Kidney (tissue), 14 donors: ENCODE measurements around the gene ISCA1. TPM values are rescaled to one million over a fixed set of nuclear protein-coding genes. Genes with fewer than 3 reads are reported as not detected.
"Not testable (repeated sequence)": the region's sequence is repeated elsewhere in the genome, so short reads cannot be mapped to it uniquely, and the experiment has no call there.

Experiments used
- DNase-seq, 5 donors: peaks; one replicate each; pipeline ENCODE4 v3.0.0-alpha.2; 2013 to 2020
- FAIRE-seq: peaks from 2 replicates; lab custom pipeline; 2012; peaks lifted over from hg19 to GRCh38; lab: Jason Lieb, UNC
- H3K27ac ChIP-seq, 2 donors: one replicate each; pipeline ENCODE4 v1.7.0; 2013; ENCODE audit warnings: low read depth in 2 of 2, low read length in 2 of 2, inconsistent platforms in 1 of 2
- H3K27me3 ChIP-seq: one replicate; pipeline ENCODE4 v1.7.1; 2013; ENCODE audit warnings: low read length, inconsistent platforms; ENCODE audit not compliant: control insufficient read depth, insufficient read depth
- H3K36me3 ChIP-seq, 3 donors: one replicate each; pipeline versions ENCODE4 v1.7.0 to v1.7.1; 2013; ENCODE audit warnings: low read length in 3 of 3, control low read depth in 1 of 3, inconsistent platforms in 1 of 3; ENCODE audit not compliant: insufficient read depth in 3 of 3, control insufficient read depth in 2 of 3
- H3K4me1 ChIP-seq, 3 donors: one replicate each; pipeline versions ENCODE4 v1.7.0 to v1.7.1; 2013; ENCODE audit warnings: low read length in 3 of 3, inconsistent platforms in 1 of 3, low read depth in 1 of 3; ENCODE audit not compliant: control insufficient read depth in 2 of 3, insufficient read depth in 2 of 3
- H3K4me3 ChIP-seq, 3 donors: one replicate each; pipeline versions ENCODE4 v1.7.0 to v1.8.1; 2013; ENCODE audit warnings: low read length in 3 of 3, control low read depth in 1 of 3, inconsistent platforms in 1 of 3
- H3K9ac ChIP-seq, 3 donors: one replicate each; pipeline versions ENCODE4 v1.7.0 to v1.7.1; 2013; ENCODE audit warnings: low read length in 3 of 3, control low read depth in 1 of 3, inconsistent platforms in 1 of 3
- H3K9me3 ChIP-seq, 3 donors: one replicate each; pipeline versions ENCODE4 v1.7.0 to v1.7.1; 2013; ENCODE audit warnings: low read length in 3 of 3, control low read depth in 1 of 3, inconsistent platforms in 1 of 3; ENCODE audit not compliant: control insufficient read depth in 2 of 3, insufficient read depth in 1 of 3
- intact Hi-C: fragments of 100-400 bp; cut with DNase I; formaldehyde crosslinking; loops from one replicate; pipeline ENCODE4 v1.11.1; 2022
- polyA plus RNA-seq: library from polyadenylated mRNA; stranded (reverse); fragments of 350-450 nt; fragmentation: Illumina TruSeq; extraction: RNeasy Lipid Tissue Mini Kit (QIAGEN cat#74804); gene quantifications from one replicate; pipeline ENCODE4 v1.2.3, GENCODE V29; 2014; ENCODE audit warnings: low read depth, low replicate concordance; ENCODE audit not compliant: insufficient read depth
- total RNA-seq: library from RNA; stranded (reverse); fragmentation: NEBNext Ultra II Directional; extraction: Animal tissue kit (Norgen Biotek cat#: 25700); gene quantifications from one replicate; pipeline ENCODE4 v1.2.1, GENCODE V29; 2021
- TF ChIP-seq, protein P1 (sequence below): IDR thresholded peaks from 3 replicates; pipeline ENCODE4 v1.5.1; 2012; ENCODE audit warnings: mild to moderate bottlenecking, moderate library complexity, borderline replicate concordance; ENCODE audit not compliant: insufficient read depth; ENCODE audit errors: extremely low read depth
- donor health status: control.
- donor health status: control.
- donor health status: control.
- donor health status: control.
- donor health status: control.
- donor health status: DM: yes; HTN: yes; CAD: no.
- donor health status: Normal renal cell carcinoma (clear cell type).

The ISCA1 gene
- total and polyA plus RNA-seq, 2 donors from 2014 or later: 31.0 to 67.1 TPM

DNA sequence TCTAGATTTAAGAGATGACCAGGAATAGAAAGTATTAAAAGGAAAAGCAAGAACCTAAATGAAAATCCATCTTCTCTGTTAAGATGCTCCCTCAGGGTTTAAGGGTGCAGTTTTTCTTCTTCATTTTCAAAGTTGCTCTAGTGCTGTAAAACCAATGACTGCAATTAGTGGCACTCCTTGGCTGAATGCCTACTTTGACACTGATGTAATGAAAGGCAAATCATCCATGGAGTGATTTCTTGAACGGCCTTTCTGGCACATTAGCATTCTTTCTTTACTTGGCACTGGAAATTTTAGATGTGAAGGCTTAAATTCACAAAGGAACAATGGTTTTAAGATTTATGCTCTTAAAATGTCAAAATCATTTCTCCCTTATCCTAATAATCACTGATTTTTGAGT is 19.3 kb upstream of the ISCA1 start:
- H3K27me3 ChIP-seq: no peaks in the 10 kb centered on the region
- H3K4me1 ChIP-seq: no peaks in the 10 kb centered on the region
- H3K27ac ChIP-seq: no peak overlapping the region
- DNase-seq (no peak), FAIRE-seq (no peak)
- no peaks in the 10 kb centered on the region for H3K9me3 ChIP-seq
- TF ChIP-seq, protein P1, sequence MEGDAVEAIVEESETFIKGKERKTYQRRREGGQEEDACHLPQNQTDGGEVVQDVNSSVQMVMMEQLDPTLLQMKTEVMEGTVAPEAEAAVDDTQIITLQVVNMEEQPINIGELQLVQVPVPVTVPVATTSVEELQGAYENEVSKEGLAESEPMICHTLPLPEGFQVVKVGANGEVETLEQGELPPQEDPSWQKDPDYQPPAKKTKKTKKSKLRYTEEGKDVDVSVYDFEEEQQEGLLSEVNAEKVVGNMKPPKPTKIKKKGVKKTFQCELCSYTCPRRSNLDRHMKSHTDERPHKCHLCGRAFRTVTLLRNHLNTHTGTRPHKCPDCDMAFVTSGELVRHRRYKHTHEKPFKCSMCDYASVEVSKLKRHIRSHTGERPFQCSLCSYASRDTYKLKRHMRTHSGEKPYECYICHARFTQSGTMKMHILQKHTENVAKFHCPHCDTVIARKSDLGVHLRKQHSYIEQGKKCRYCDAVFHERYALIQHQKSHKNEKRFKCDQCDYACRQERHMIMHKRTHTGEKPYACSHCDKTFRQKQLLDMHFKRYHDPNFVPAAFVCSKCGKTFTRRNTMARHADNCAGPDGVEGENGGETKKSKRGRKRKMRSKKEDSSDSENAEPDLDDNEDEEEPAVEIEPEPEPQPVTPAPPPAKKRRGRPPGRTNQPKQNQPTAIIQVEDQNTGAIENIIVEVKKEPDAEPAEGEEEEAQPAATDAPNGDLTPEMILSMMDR: no peak
- H3K9ac ChIP-seq: no peak overlapping the region
- intact Hi-C loops: no loop called here
- H3K4me3 ChIP-seq: no peak overlapping the region
- H3K36me3 ChIP-seq: peaks cover 8 to 60% (median 33%) of the 10 kb centered on the region in 3 donors

DNA sequence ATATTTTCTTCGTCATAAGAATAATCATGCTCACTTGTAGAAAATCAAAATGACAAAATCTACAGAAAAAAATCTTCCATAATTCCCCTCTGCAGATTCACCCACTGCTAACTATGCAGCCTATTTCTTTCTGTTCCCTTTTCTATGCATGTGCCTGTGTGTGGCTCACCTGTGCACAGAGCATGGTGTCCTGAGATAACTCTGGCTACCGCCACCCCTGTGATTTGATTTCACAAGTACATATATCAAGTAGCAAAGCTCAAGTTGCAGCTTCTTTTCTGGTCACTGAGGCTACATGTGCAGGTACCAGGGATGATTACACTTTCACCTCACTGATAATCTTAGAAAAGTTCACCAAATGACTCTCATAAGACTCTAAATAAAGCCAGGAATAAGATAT is 18.4 kb upstream of the ISCA1 start:
- Histone ChIP-seq H3K4me3 (no peak overlapping the region), H3K4me1 (no peaks in the 10 kb centered on the region), H3K9ac (no peak overlapping the region), H3K36me3 (peaks cover 8 to 50% (median 33%) of the 10 kb centered on the region in 3 donors), H3K27ac (no peak overlapping the region), H3K9me3 (no peaks in the 10 kb centered on the region), H3K27me3 (no peaks in the 10 kb centered on the region)
- no peak for DNase-seq
- TF ChIP-seq, protein P1: no peak
- no peak for FAIRE-seq
- intact Hi-C loops: no loop called here

DNA sequence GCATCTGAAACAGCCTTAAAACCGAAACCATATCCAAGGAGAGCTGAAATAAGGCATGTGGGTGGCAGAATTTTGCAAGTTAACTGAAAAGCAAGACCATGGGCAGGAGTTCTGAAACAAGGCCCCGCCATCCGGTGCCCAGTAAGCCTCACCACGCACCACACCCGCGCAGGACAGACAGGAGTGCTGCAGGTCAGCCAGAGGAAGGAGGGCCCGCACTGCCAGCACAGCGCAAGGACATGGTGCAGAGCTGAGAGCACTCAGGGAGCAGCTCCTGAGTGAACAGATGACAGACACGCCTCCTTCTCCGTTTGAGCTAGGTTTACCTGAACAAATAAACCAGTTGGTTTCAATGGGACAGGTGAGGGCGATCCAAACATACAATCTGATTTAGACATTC is 16.5 kb upstream of the ISCA1 start:
- FAIRE-seq (no peak), DNase-seq (no peak)
- intact Hi-C loops: no loop called here
- Histone ChIP-seq H3K4me1 (no peaks in the 10 kb centered on the region), H3K36me3 (peaks cover 8 to 39% (median 31%) of the 10 kb centered on the region in 3 donors), H3K9me3 (no peaks in the 10 kb centered on the region), H3K4me3 (no peak overlapping the region), H3K27ac (no peak overlapping the region), H3K27me3 (no peaks in the 10 kb centered on the region), H3K9ac (no peak overlapping the region)
- TF ChIP-seq, protein P1: no peak

DNA sequence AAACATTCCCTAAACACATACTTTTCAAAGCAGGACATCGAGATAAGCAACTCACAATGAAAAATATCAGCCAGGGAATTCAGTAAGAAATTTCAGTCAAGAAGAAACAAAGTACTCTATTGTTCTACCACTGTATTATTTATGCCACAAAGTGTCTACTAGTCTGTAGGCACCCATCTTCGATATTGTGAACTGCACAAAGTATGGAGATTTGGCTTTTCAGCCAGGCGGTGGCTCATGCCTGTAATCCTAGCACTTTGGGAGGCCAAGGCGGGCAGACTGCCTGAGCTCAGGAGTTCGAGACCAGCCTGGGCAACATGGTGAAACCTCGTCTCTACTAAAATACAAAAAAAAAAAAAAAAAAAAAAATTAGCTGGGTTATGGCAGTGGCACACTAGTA is 8.0 kb upstream of the ISCA1 start:
- H3K27ac ChIP-seq, H3K4me3 ChIP-seq, H3K27me3 ChIP-seq, H3K9ac ChIP-seq, H3K4me1 ChIP-seq, FAIRE-seq, H3K9me3 ChIP-seq, H3K36me3 ChIP-seq, intact Hi-C loops, DNase-seq: not testable (repeated sequence)
